ENCODE data around the gene PFDN6.

DNA sequence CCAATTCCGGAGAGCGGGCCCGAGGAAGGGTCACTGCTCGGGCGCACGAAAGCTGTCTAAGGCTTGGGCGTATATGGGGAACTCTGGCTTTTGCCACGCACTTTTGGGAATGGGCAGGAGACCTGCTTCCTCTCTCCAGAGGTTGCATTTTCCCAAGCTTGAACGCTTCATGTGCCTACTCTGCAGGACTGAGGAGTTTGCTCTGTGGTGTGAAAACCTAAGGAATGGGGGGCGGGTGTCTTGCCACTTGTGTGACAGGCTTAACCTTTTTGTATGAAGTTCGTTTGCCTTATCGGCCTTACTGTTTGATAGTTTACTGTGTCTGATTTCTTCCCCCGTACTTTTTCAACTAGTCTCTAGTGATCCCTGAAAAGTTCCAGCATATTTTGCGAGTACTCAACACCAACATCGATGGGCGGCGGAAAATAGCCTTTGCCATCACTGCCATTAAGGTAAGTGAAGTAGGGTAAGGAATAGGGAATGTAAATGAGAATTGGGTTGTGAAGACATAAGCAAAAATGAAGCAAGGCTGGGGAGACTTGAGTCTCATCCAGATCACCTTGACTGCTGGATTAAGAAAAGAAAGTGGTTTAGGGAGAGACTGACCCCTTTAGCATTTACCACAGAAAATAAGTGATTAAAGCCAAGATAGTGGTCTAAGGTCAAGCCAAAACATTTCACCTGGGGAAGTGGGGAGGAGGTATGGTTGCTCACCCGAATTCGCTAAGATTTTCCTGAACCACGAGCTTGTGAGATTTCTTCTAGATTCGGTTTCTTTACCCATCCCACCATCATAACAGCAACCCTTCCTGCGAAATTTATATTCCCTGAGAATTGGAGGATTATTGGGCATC lies 16.9 kb upstream of the PFDN6 start:
- TF ChIP-seq POLR2A (IDR thresholded peaks at IDR 0.05): no peak
- TF ChIP-seq, protein P1, sequence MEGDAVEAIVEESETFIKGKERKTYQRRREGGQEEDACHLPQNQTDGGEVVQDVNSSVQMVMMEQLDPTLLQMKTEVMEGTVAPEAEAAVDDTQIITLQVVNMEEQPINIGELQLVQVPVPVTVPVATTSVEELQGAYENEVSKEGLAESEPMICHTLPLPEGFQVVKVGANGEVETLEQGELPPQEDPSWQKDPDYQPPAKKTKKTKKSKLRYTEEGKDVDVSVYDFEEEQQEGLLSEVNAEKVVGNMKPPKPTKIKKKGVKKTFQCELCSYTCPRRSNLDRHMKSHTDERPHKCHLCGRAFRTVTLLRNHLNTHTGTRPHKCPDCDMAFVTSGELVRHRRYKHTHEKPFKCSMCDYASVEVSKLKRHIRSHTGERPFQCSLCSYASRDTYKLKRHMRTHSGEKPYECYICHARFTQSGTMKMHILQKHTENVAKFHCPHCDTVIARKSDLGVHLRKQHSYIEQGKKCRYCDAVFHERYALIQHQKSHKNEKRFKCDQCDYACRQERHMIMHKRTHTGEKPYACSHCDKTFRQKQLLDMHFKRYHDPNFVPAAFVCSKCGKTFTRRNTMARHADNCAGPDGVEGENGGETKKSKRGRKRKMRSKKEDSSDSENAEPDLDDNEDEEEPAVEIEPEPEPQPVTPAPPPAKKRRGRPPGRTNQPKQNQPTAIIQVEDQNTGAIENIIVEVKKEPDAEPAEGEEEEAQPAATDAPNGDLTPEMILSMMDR (IDR thresholded peaks at IDR 0.05): no peak
